GM23338 (cell line): ENCODE measurements around the gene TRNP1. TPM values are rescaled to one million over a fixed set of nuclear protein-coding genes. Genes with fewer than 3 reads are reported as not detected.

Experiments used
- ATAC-seq: fragments of 200-7000 bp; cut with Tn5 transposase; 3 replicates; pipeline ENCODE4 v1.9.1; 2020
- DNase-seq: peaks from one replicate; pipeline ENCODE4 v3.0.0-alpha.2; 2015; ENCODE audit warnings: low spot score
- H2AFZ ChIP-seq: fragments of 200-600 bp; sonication (generic); 2 replicates; pipeline ENCODE4 v1.8.0; 2016; ENCODE audit warnings: antibody characterized with exemption, mild to moderate bottlenecking, moderate library complexity
- H3F3A ChIP-seq: fragments of 200-600 bp; sonication (generic); replicated peaks from 2 replicates; pipeline ENCODE4 v1.8.0; 2017; ENCODE audit warnings: antibody characterized with exemption, mixed run types, low read depth
- H3K27ac ChIP-seq: fragments of 200-600 bp; sonication (generic); 2 replicates; pipeline ENCODE4 v1.6.1; 2016; ENCODE audit warnings: low read depth
- H3K27me3 ChIP-seq: fragments of 200-600 bp; sonication (generic); 2 replicates; pipeline ENCODE4 v1.8.0; 2016; ENCODE audit warnings: mild to moderate bottlenecking, mixed run types, moderate library complexity; ENCODE audit not compliant: insufficient read depth
- H3K36me3 ChIP-seq: fragments of 200-600 bp; sonication (generic); 2 replicates; pipeline ENCODE4 v1.8.0; 2016; ENCODE audit warnings: mild to moderate bottlenecking; ENCODE audit not compliant: insufficient read depth
- H3K4me1 ChIP-seq: fragments of 200-600 bp; sonication (generic); 2 replicates; pipeline ENCODE4 v1.8.0; 2016; ENCODE audit warnings: mild to moderate bottlenecking, moderate library complexity; ENCODE audit not compliant: insufficient read depth
- H3K4me2 ChIP-seq: fragments of 200-600 bp; sonication (generic); 2 replicates; pipeline ENCODE4 v1.7.1; 2017; ENCODE audit warnings: mixed run types
- H3K4me3 ChIP-seq: fragments of 200-600 bp; sonication (generic); 2 replicates; pipeline ENCODE4 v1.6.1; 2016; ENCODE audit warnings: mixed run types
- H3K79me2 ChIP-seq: fragments of 200-600 bp; sonication (generic); replicated peaks from 2 replicates; pipeline ENCODE4 v1.8.0; 2017; ENCODE audit warnings: mild to moderate bottlenecking; ENCODE audit not compliant: insufficient read depth
- H3K9me2 ChIP-seq: fragments of 200-600 bp; sonication (generic); 2 replicates; pipeline ENCODE4 v1.8.0; 2017; ENCODE audit not compliant: insufficient read depth
- H4K20me1 ChIP-seq: fragments of 200-600 bp; sonication (generic); replicated peaks from 2 replicates; pipeline ENCODE4 v1.8.0; 2017; ENCODE audit warnings: mild to moderate bottlenecking; ENCODE audit not compliant: insufficient read depth
- H3K27ac Mint-ChIP-seq: 2 replicates; pipeline ENCODE4 v1.8.0; 2020; ENCODE audit warnings: inconsistent platforms, mild to moderate bottlenecking, moderate library complexity, mixed read lengths
- H3K27me3 Mint-ChIP-seq: 3 replicates; pipeline ENCODE4 v1.8.0; 2022; ENCODE audit warnings: low read depth, mild to moderate bottlenecking, moderate library complexity, mixed read lengths, inconsistent platforms; ENCODE audit not compliant: insufficient read depth, poor library complexity
- H3K36me3 Mint-ChIP-seq: 3 replicates; pipeline ENCODE4 v1.8.0; 2021; ENCODE audit warnings: low read depth, mild to moderate bottlenecking, inconsistent platforms, moderate library complexity, mixed read lengths
- H3K4me1 Mint-ChIP-seq: 3 replicates; pipeline ENCODE4 v1.8.0; 2020; ENCODE audit warnings: mild to moderate bottlenecking, inconsistent platforms, mixed read lengths
- H3K4me3 Mint-ChIP-seq: 3 replicates; pipeline ENCODE4 v1.8.0; 2021; ENCODE audit warnings: moderate library complexity, mild to moderate bottlenecking, inconsistent platforms, mixed read lengths
- H3K9me3 Mint-ChIP-seq: 3 replicates; pipeline ENCODE4 v1.8.0; 2020; ENCODE audit warnings: moderate library complexity, mild to moderate bottlenecking, inconsistent platforms, mixed read lengths
- CREB1 ChIP-seq: fragments of 250-450 bp; sonication (Bioruptor Pico); IDR thresholded peaks from 2 replicates; pipeline ENCODE4 v1.5.0; 2020; ENCODE audit warnings: low read depth, mild to moderate bottlenecking, moderate library complexity
- EZH2 ChIP-seq: fragments of 200-600 bp; sonication (generic); IDR thresholded peaks from one replicate; pipeline ENCODE4 v1.8.0; 2017; ENCODE audit warnings: antibody characterized with exemption, mild to moderate bottlenecking, low read depth; ENCODE audit not compliant: unreplicated experiment
- NANOG ChIP-seq: IDR thresholded peaks from 2 replicates; pipeline ENCODE4 v1.6.1; 2016; ENCODE audit warnings: antibody characterized with exemption, borderline replicate concordance
- ZNF331 ChIP-seq: fragments of 250-450 bp; sonication (Bioruptor Pico); IDR thresholded peaks from 2 replicates; pipeline ENCODE4 v1.5.0; 2020; ENCODE audit warnings: low read depth, mild to moderate bottlenecking, moderate library complexity
- polyA plus RNA-seq: library from polyadenylated mRNA; unstranded; fragments of >200 nt; fragmentation: Nextera tagmentation; extraction: Ambion mirVana; gene quantifications from 2 replicates; pipeline ENCODE4 v1.2.1, GENCODE V29; 2016
- total RNA-seq: library from RNA; depleted of rRNA; stranded (reverse); fragments of >200 nt; shearing (Covaris generic); gene quantifications from 2 replicates; pipeline ENCODE4 v1.2.3, GENCODE V29; 2014
- TF ChIP-seq, protein P1 (sequence below): fragments of 250-450 bp; sonication (Bioruptor Pico); IDR thresholded peaks from 2 replicates; pipeline ENCODE4 v1.5.0; 2020; ENCODE audit warnings: mild to moderate bottlenecking, moderate library complexity
- TF ChIP-seq, protein P2 (sequence below): IDR thresholded peaks from 2 replicates; pipeline ENCODE4 v1.6.1; 2016; ENCODE audit warnings: antibody characterized with exemption
- TF ChIP-seq, protein P3 (sequence below): IDR thresholded peaks from one replicate; pipeline ENCODE4 v1.6.1; 2018; ENCODE audit warnings: antibody characterized with exemption; ENCODE audit not compliant: unreplicated experiment

TRNP1 gene
- total and polyA plus RNA-seq, 2 experiments from 2014 or later: 21.2 to 54.3 TPM

DNA sequence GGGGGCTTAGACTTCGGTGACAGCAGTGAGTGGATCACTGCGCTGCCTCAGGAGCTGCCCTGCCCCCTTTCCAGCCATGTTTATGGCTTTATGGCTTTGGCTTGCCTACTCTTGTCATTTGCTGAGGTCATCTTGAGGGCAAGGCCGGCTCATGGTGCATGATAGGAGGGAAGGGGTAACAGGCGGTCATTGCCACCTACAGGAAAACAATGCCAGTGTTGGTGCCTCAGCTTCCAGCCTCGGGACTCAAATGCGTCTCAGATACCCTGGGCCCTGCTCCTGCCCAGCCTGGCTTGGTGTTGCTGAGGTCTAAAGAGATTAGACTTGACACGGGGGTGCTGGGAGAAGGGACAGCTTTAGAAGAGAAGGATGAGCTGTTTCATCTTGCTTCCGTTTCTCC lies 47.8 kb upstream of the TRNP1 start:
- peaks cover 28% of the 10 kb centered on the region for H3F3A ChIP-seq
- no peak overlapping the region for H3K27ac Mint-ChIP-seq
- peaks cover 9% of the 10 kb centered on the region for H3K27me3 Mint-ChIP-seq
- no peak overlapping the region for H2AFZ ChIP-seq
- no peaks in the 10 kb centered on the region for H3K9me2 ChIP-seq
- no peaks in the 10 kb centered on the region for H3K79me2 ChIP-seq
- H3K4me3 Mint-ChIP-seq: no peak overlapping the region
- ATAC-seq (no peak), DNase-seq (no peak)
- TF ChIP-seq ZNF331 (CRISPR knock-in tag) (no peak), NANOG (no peak), CREB1 (CRISPR knock-in tag) (no peak)
- TF ChIP-seq, protein P1, sequence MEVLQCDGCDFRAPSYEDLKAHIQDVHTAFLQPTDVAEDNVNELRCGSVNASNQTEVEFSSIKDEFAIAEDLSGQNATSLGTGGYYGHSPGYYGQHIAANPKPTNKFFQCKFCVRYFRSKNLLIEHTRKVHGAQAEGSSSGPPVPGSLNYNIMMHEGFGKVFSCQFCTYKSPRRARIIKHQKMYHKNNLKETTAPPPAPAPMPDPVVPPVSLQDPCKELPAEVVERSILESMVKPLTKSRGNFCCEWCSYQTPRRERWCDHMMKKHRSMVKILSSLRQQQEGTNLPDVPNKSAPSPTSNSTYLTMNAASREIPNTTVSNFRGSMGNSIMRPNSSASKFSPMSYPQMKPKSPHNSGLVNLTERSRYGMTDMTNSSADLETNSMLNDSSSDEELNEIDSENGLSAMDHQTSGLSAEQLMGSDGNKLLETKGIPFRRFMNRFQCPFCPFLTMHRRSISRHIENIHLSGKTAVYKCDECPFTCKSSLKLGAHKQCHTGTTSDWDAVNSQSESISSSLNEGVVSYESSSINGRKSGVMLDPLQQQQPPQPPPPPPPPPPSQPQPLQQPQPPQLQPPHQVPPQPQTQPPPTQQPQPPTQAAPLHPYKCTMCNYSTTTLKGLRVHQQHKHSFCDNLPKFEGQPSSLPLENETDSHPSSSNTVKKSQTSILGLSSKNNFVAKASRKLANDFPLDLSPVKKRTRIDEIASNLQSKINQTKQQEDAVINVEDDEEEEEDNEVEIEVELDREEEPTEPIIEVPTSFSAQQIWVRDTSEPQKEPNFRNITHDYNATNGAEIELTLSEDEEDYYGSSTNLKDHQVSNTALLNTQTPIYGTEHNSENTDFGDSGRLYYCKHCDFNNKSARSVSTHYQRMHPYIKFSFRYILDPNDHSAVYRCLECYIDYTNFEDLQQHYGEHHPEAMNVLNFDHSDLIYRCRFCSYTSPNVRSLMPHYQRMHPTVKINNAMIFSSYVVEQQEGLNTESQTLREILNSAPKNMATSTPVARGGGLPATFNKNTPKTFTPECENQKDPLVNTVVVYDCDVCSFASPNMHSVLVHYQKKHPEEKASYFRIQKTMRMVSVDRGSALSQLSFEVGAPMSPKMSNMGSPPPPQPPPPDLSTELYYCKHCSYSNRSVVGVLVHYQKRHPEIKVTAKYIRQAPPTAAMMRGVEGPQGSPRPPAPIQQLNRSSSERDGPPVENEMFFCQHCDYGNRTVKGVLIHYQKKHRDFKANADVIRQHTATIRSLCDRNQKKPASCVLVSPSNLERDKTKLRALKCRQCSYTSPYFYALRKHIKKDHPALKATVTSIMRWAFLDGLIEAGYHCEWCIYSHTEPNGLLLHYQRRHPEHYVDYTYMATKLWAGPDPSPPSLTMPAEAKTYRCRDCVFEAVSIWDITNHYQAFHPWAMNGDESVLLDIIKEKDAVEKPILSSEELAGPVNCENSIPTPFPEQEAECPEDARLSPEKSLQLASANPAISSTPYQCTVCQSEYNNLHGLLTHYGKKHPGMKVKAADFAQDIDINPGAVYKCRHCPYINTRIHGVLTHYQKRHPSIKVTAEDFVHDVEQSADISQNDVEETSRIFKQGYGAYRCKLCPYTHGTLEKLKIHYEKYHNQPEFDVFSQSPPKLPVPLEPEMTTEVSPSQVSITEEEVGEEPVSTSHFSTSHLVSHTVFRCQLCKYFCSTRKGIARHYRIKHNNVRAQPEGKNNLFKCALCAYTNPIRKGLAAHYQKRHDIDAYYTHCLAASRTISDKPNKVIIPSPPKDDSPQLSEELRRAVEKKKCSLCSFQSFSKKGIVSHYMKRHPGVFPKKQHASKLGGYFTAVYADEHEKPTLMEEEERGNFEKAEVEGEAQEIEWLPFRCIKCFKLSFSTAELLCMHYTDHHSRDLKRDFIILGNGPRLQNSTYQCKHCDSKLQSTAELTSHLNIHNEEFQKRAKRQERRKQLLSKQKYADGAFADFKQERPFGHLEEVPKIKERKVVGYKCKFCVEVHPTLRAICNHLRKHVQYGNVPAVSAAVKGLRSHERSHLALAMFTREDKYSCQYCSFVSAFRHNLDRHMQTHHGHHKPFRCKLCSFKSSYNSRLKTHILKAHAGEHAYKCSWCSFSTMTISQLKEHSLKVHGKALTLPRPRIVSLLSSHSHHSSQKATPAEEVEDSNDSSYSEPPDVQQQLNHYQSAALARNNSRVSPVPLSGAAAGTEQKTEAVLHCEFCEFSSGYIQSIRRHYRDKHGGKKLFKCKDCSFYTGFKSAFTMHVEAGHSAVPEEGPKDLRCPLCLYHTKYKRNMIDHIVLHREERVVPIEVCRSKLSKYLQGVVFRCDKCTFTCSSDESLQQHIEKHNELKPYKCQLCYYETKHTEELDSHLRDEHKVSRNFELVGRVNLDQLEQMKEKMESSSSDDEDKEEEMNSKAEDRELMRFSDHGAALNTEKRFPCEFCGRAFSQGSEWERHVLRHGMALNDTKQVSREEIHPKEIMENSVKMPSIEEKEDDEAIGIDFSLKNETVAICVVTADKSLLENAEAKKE (CRISPR knock-in tag): no peak
- TF ChIP-seq, protein P2, sequence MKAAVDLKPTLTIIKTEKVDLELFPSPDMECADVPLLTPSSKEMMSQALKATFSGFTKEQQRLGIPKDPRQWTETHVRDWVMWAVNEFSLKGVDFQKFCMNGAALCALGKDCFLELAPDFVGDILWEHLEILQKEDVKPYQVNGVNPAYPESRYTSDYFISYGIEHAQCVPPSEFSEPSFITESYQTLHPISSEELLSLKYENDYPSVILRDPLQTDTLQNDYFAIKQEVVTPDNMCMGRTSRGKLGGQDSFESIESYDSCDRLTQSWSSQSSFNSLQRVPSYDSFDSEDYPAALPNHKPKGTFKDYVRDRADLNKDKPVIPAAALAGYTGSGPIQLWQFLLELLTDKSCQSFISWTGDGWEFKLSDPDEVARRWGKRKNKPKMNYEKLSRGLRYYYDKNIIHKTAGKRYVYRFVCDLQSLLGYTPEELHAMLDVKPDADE: no peak
- peaks cover 75% of the 10 kb centered on the region for H3K36me3 Mint-ChIP-seq
- H3K27me3 ChIP-seq: no peaks in the 10 kb centered on the region
- no peaks in the 10 kb centered on the region for H3K4me1 ChIP-seq
- H3K4me2 ChIP-seq: no peak overlapping the region
- no peaks in the 10 kb centered on the region for H3K4me1 Mint-ChIP-seq
- H3K36me3 ChIP-seq: peaks cover 35% of the 10 kb centered on the region
- no peak overlapping the region; the same call in 1 of the 2 replicates for H3K27ac ChIP-seq
- peaks cover 8% of the 10 kb centered on the region for H4K20me1 ChIP-seq
- H3K4me3 ChIP-seq: no peak overlapping the region
- no peaks in the 10 kb centered on the region for H3K9me3 Mint-ChIP-seq

DNA sequence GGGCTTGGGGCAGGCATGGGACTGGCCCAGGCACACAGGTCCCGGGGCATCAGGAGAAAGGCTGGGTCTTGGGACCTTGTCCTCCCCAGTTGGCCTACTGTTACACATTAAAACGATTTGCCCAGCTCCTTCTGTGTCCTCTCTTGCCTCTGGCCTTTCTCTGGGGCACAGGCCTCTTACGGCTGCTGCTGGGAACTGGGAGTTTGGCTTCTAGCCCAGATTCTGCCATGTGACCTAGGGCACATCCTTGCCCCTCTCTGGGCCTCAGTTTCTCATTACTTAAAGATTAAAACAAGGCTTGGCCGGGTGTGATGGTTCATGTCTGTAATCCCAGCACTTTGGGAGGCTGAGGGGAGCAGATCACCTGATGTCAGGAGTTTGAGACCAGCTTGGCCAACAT lies 47.2 kb upstream of the TRNP1 start:
- Histone ChIP-seq H3K4me3 (no peak overlapping the region), H3K4me2 (no peak overlapping the region), H3K27ac (no peak overlapping the region; the same call in 1 of the 2 replicates), H2AFZ (no peak overlapping the region), H3K4me1 (no peaks in the 10 kb centered on the region), H3F3A (peaks cover 28% of the 10 kb centered on the region), H3K27me3 (no peaks in the 10 kb centered on the region), H3K9me2 (no peaks in the 10 kb centered on the region), H3K36me3 (peaks cover 34% of the 10 kb centered on the region), H3K79me2 (no peaks in the 10 kb centered on the region), H4K20me1 (peaks cover 5% of the 10 kb centered on the region)
- DNase-seq (no peak), ATAC-seq (no peak)
- Mint-ChIP-seq H3K36me3 (peaks cover 74% of the 10 kb centered on the region), H3K27me3 (peaks cover 9% of the 10 kb centered on the region), H3K4me1 (no peaks in the 10 kb centered on the region), H3K4me3 (no peak overlapping the region), H3K9me3 (no peaks in the 10 kb centered on the region), H3K27ac (no peak overlapping the region)
- TF ChIP-seq, protein P3, sequence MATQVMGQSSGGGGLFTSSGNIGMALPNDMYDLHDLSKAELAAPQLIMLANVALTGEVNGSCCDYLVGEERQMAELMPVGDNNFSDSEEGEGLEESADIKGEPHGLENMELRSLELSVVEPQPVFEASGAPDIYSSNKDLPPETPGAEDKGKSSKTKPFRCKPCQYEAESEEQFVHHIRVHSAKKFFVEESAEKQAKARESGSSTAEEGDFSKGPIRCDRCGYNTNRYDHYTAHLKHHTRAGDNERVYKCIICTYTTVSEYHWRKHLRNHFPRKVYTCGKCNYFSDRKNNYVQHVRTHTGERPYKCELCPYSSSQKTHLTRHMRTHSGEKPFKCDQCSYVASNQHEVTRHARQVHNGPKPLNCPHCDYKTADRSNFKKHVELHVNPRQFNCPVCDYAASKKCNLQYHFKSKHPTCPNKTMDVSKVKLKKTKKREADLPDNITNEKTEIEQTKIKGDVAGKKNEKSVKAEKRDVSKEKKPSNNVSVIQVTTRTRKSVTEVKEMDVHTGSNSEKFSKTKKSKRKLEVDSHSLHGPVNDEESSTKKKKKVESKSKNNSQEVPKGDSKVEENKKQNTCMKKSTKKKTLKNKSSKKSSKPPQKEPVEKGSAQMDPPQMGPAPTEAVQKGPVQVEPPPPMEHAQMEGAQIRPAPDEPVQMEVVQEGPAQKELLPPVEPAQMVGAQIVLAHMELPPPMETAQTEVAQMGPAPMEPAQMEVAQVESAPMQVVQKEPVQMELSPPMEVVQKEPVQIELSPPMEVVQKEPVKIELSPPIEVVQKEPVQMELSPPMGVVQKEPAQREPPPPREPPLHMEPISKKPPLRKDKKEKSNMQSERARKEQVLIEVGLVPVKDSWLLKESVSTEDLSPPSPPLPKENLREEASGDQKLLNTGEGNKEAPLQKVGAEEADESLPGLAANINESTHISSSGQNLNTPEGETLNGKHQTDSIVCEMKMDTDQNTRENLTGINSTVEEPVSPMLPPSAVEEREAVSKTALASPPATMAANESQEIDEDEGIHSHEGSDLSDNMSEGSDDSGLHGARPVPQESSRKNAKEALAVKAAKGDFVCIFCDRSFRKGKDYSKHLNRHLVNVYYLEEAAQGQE: no peak
- TF ChIP-seq ZNF331 (CRISPR knock-in tag): no peak
- no peak for TF ChIP-seq NANOG
- TF ChIP-seq EZH2: no peak
